Bronchial epithelial cell (primary cell): ENCODE measurements around the gene KLHL14. TPM values are rescaled to one million over a fixed set of nuclear protein-coding genes. Genes with fewer than 3 reads are reported as not detected.

Experiments
- DNase-seq: peaks from one replicate; pipeline ENCODE4 v3.0.0-alpha.2; 2010; ENCODE audit warnings: low read depth
- FAIRE-seq: peaks from 2 replicates; lab custom pipeline; 2011; peaks lifted over from hg19 to GRCh38; lab: Jason Lieb, UNC
- H3K27me3 ChIP-seq: 2 replicates; pipeline ENCODE4 v1.5.1; 2011; ENCODE audit warnings: low read length; ENCODE audit not compliant: control insufficient read depth, insufficient read depth
- H3K36me3 ChIP-seq: 2 replicates; pipeline ENCODE4 v1.5.1; 2011; ENCODE audit warnings: low read length; ENCODE audit not compliant: control insufficient read depth, insufficient read depth
- H3K4me3 ChIP-seq: 2 replicates; pipeline ENCODE4 v1.5.1; 2011; ENCODE audit warnings: mild to moderate bottlenecking, low read depth, low read length, control low read depth
- total RNA-seq: library from RNA; depleted of rRNA; stranded (reverse); fragments of >200 nt; gene quantifications from 2 replicates; pipeline ENCODE4 v1.2.1, GENCODE V29; 2014
- TF ChIP-seq, protein P1 (sequence below): IDR thresholded peaks from 2 replicates; pipeline ENCODE4 v1.5.1; 2011; ENCODE audit warnings: mild to moderate bottlenecking, moderate library complexity, low read length, control low read depth, inconsistent platforms; ENCODE audit not compliant: insufficient read depth, severe bottlenecking

Gene KLHL14
- total RNA-seq, 1 donor from 2014 or later: not detected

DNA sequence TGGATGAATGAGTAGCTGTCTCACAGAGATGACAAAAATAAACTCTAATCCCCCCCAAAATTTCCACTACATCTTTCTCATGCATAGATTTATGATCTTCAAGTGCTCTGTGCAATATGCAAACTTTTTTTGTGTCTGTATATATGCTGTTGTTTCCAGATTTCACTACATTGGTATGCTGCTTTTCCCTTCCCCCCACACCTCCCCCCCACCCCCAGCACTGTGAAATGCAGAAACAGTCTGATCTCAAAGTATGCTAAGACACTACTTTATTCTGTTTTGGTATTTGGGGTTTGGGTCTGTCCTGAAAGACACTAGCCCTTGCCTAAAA lies 524 bp upstream of the KLHL14 start:
- Histone ChIP-seq H3K27me3 (peaks cover 32% of the 10 kb centered on the region), H3K36me3 (no peaks in the 10 kb centered on the region), H3K4me3 (no peak overlapping the region)
- DNase-seq: no peak
- TF ChIP-seq, protein P1, sequence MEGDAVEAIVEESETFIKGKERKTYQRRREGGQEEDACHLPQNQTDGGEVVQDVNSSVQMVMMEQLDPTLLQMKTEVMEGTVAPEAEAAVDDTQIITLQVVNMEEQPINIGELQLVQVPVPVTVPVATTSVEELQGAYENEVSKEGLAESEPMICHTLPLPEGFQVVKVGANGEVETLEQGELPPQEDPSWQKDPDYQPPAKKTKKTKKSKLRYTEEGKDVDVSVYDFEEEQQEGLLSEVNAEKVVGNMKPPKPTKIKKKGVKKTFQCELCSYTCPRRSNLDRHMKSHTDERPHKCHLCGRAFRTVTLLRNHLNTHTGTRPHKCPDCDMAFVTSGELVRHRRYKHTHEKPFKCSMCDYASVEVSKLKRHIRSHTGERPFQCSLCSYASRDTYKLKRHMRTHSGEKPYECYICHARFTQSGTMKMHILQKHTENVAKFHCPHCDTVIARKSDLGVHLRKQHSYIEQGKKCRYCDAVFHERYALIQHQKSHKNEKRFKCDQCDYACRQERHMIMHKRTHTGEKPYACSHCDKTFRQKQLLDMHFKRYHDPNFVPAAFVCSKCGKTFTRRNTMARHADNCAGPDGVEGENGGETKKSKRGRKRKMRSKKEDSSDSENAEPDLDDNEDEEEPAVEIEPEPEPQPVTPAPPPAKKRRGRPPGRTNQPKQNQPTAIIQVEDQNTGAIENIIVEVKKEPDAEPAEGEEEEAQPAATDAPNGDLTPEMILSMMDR: no peak
- FAIRE-seq: no peak

DNA sequence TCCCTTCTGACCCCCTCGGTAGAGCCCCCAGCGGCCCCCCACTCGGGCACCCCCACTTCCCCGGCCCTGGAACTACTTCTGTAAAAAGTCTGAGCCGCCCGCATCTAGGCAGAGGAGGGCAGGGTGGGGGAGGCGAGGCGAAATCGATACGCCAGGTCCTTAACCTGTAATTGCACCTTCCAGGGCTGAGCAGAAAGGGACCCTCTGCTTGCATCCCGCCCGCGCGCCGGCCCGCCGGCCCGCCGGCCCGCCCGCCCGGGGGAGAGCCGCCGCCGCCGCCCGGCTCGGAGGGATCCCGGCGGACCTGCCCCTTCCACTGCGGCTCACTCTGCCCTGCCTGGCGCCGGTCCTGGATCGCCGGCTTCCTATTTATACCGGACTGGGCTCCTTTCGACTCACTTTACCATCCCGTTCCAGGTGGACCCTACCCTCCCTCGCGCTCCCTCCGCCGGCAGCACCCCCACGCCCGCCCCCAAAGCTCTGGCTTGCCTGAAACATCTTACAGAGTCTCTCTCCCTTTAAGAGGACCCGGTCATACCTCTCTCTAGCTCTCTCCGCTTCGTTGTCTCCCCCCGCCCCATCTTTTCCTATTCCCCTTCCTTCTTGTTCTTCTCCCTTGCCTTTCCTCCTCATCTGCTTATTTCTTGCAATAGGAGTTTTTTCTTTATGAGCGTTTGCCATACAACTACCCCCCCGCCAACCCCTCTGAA lies 797 bp downstream of the KLHL14 start:
- no peak overlapping the region for H3K4me3 ChIP-seq

DNA sequence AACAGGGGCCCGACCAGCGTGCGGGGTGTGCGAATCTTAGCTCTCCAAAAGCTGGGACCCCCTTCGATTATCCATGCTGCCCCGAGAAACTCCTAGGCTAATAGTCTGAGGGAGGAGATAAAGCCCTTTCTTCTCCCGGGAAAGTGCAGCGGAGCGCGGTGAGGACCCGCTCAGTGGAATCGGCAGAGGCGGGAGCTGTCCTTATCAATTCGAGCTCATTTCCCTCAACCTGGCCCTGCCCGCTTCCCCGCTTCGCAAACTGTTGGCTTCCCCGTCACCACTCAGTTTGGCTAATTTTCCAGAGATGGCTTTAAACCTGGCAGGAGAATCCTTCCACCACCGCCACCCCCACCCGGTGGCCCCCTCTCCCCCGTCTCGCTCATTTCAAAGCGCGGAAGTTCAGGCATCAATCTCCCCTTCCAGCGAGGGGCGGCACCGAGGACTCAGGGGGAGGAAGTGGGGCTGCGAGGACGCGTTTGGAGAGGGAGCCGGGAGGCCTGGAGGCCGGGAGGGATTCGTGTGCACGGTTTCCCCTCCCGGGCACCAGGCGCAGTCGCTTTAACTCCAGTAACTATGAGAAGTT lies 1.6 kb downstream of the KLHL14 start:
- H3K36me3 ChIP-seq: no peaks in the 10 kb centered on the region
- H3K4me3 ChIP-seq: no peak overlapping the region
- no peak for FAIRE-seq
- H3K27me3 ChIP-seq: peaks cover 32% of the 10 kb centered on the region
- TF ChIP-seq, protein P1: no peak
- DNase-seq: no peak

More for the DNA sequence above, 797 bp downstream of the KLHL14 start:
- TF ChIP-seq, protein P1: no peak
- peaks cover 32% of the 10 kb centered on the region for H3K27me3 ChIP-seq
- FAIRE-seq (no peak), DNase-seq (no peak)
- no peaks in the 10 kb centered on the region for H3K36me3 ChIP-seq

DNA sequence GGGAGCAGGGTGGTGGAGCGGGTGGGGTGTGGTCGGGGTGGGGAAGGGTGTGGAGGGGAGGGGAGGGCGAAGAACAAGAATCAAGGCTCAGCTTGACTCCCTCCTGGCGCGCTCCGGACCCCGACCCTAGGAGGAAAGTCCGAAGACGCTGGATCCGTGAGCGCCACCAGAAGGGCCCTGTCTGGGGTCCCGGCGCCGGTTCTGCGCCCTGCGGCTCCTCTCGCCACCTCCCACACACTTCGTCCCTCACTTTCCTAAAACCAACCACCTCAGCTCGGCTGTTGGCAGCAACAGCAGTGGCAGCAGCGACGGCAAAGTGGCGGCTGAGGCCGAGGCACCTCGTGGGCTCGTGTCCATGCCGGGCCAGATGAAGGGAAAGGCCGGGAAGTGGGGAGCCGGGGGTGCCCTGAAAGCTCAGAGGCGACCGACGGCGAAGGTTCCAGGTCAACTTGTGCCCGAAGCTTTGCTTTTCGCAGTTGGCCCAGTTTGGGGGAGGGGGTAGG lies 2.1 kb downstream of the KLHL14 start:
- DNase-seq: no peak
- no peak for FAIRE-seq
- no peaks in the 10 kb centered on the region for H3K36me3 ChIP-seq
- no peak overlapping the region for H3K4me3 ChIP-seq
- H3K27me3 ChIP-seq: peaks cover 32% of the 10 kb centered on the region
- TF ChIP-seq, protein P1: no peak

GRCh38 chr18:32770054-32770665 lies 2.7 kb downstream of the KLHL14 start:
- no peaks in the 10 kb centered on the region for H3K36me3 ChIP-seq
- no peak overlapping the region for H3K4me3 ChIP-seq
- no peak for FAIRE-seq
- H3K27me3 ChIP-seq: peaks cover 32% of the 10 kb centered on the region
- TF ChIP-seq, protein P1: no peak
- DNase-seq: no peak
